NOMO-1 treated with DMSO at 0.1 percent for 48 hours (cell line): ENCODE measurements around the gene AUTS2.

Source experiments
- DNase-seq: peaks from one replicate; lab custom pipeline; 2025; ENCODE audit not compliant: unreplicated experiment; lab: John Stamatoyannopoulos, UW

The AUTS2 gene

DNA sequence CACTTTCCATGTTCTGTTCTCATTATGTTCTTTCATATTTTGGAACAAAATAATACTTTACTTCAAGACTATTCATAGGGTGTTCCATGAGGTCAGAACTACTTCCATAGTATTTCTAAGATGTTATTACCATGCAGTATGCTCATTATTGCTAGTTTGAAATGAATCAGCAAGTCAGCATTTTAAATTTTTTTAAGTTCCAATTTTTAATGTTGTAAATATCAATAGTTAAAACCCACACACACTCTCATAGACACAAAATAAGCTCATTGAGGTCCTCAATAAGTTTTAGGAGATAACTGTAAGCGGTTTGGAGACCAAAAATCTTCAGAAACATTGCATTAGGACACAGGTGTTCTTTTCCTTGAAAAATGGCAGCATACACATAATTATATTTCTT lies 550.7 kb downstream of the AUTS2 start:
- no peak for DNase-seq

DNA sequence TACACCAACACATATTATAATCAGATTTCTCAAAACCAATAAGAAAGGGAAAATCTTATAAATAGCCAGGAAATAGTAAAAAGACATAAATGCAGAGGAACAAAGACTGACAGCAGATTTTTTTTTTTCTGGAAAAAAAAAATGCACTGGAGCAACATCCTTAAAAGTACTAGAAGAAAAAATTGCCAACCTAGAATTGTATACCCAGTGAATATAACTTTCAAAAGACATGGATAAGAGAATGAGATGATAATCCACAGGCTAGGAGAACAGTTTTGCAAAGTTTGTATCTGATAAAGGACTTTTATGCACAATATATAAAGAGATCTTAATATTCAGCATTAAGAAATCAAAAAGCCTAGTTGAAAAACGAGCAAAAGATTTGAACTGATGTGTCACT lies 554.0 kb downstream of the AUTS2 start:
- DNase-seq, result no peak

DNA sequence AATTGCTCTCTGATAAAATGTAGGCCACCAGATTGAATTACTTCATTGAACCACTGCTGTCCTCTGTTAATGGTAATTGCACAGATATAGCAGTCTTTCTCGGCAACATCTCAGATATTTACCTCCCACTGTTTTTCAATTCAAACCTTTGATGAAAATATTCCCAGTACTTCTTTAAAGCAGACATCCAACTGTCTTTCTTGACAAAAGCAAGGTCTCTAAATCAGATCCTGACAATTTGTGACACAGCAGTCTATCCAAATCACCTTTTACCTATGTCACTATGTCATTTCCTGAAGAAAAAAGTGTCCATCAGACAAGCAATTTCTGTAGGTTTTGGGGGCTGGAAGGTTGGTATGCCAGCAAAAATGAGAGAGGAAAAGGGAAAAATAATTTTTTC lies 555.7 kb downstream of the AUTS2 start:
- DNase-seq, result no peak

DNA sequence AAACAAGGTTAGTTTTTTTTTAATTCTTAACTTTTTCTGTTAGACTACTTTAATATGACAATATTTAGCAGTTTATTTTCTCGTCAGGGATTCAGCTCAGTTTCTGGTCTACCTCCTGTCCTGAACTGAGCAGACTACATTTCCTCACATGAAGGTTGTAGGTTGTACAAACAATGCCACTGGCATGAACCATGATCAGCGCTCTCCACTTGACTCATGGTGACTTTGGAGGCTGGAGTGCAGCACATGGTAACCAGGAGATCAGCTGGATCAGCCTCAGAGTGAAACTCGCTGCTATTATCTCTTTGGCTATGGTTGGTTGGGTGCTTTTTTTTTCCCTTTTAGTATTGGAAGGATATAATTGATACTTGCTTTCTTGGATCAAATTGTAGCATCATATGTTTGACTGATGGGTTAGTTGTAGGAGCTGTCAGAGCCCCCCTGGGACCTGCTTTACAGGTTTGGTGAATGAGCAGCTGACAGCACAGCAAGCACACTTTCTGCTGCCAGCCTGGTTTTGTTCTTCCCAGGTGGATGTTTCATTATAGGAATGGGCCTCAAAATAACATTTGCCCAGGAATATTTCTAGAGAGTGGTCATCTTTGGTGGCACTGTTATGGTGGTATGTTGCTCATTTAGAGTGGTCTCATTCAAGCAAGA lies 556.4 kb downstream of the AUTS2 start:
- DNase-seq, result no peak

DNA sequence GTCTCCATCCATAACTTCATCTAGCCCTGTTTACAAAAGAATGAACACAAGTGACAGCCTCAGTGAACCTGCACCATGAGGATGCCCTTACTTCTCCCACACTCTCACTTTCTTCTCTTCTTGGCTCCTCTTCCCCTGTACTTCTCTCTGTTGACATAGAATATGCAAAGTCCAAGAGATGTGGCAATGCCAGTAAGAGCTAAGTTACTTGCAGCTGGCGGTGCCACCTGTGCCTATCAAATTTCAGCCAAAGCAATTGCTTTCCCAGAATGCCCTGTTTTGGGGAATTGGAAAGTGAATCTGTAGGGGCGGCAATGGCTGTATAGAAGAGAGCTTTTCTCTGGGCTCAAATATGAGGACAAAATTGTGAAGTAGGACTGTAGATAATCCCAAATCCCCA lies 557.8 kb downstream of the AUTS2 start:
- DNase-seq, result no peak

DNA sequence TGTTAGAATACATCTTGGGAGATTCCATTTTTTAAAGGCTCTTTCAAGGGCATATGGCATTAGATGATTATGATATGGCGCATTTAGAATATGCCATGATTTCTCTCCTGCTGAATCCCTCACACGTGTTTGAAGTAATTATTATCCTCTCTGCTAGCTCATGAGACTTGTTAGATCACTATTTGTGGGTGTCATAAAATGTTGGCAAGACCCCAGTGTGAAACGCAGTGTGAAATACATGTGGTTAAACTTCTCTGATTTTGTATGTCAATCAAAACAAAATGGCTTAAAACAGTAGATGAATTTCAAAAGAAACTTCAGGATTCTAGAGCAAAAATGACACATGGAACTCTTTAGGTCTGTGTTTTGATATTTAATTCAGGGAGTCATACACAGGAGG lies 560.8 kb downstream of the AUTS2 start:
- no peak for DNase-seq

DNA sequence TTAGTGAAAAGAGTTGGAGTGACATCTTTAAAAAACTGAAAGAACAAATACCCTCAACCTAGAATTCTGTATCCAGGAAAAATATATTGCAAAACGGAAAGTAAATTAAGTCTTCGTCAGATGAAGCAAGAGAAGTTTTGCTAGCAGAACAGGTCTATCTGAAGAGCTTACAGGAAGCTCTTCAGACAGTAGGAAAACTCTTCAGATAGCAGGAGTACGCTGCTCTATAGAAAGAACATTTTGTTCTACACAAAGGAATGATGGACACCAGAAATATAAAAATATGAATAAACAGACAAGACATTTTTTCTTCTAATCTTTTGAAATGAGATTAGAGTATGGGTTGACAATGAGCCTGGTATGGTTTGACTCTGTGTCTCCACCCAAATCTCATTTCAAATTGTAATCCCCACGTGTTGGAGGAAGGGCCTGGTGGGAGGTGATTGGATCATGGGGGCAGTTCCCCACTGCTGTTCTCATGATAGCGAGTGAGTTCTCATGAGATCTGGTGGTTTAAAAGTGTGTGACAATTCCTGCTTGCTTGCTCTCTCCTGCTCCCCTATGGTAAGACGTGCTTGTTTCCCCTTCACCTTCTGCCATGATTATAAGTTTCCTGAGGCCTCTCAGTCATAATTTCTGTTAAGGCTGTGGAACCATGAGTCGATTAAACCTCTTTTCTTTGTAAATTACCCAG lies 567.3 kb downstream of the AUTS2 start:
- no peak for DNase-seq

DNA sequence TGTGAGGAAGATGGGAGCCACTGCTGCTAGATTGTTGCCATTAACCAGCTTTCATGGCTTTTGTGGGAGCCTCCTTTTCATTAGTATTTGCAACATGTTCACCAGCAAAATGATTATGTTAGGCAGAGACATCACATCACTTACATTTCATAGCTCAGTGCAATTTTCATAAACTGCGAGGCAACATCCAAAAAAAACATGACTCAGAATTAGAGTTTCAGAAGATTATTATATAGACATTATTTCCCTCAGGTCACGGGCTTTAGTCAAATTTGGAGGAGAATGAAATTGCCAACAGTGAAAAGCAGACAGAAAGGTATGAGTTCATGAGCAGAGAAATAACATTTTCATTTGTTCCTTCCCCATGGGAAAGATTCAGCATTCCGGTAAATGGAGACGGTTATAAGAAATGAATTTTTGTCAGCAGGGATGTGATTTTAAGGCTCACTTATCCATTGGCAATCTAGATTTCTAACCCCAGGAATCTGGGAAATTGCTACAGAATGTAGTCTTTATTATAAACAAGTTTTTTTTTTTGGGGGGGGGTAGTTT lies 573.2 kb downstream of the AUTS2 start:
- DNase-seq, result no peak

DNA sequence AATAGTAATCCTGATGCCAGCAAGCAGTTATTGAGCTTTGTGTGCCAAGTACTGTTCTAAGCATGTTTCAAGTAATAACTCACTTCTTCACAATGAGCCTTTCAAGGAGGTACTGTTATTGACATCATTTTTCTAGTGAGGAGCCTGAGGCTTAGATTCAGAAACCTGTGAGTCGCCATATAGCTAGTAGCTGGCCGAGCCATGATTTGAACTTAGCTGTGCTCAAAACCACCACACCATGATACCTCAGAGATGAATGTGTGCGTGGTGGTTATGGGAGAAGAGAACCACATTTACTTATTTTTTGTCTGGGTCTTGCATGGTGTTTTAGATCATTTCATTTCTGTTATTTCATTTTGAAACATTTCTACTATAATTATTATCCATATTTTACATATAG lies 578.9 kb downstream of the AUTS2 start:
- DNase-seq, result no peak

DNA sequence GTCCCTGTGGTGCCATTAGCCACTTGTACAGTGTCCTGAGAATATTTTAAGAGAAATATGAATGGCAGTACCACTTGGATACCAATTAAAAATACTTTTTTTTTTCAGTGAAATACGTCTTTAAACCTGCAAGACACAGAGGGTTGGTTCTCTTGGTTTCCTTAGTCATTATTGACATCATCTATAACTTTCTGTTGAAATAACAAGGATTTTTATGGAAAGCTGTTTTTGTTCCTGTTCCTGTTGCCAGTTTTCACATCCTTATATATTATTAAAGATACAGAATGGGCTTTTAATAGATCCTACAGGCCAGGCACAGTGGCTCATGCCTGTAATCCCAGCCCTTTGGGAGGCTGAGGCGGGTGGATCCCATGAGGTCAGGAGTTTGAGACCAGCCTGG lies 579.9 kb downstream of the AUTS2 start:
- no peak for DNase-seq

DNA sequence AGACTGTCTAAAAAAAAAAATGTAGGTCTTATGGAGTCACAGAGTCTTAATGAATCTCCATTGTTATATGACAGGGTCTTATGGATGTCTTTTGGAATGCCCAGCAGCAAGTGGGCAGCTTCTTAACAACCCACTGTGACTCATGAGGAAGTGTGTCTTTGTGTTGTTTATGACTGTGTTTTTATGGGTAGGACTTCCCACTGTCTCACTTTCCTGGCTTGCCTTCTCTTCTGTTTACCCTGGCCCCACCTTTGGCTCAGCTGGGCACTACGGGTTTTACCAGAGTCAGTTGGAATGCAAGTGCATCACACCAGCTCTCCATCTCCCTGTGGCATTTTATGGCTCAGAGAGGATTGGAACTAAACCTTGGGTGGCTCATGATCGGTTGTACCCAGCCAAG lies 580.5 kb downstream of the AUTS2 start:
- DNase-seq, result no peak

DNA sequence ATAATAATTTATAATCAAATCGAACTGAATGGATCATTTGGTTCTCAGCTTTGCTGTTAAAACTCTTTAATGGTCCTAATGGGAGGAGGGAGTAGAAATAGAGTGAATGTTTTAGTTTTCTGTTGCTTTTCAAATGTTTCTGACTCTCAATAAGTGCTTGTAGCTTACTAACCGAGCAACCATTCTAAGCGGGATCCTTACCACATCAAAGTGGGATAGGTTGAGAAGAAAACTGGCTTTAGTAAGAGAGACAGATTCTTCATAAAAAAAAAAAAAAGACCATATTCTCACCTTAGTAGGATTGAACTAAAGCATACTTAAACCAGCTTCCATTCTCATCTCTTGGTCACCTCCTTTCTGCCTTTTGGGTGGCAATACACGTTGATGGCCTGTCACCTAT lies 584.2 kb downstream of the AUTS2 start:
- DNase-seq, result no peak

DNA sequence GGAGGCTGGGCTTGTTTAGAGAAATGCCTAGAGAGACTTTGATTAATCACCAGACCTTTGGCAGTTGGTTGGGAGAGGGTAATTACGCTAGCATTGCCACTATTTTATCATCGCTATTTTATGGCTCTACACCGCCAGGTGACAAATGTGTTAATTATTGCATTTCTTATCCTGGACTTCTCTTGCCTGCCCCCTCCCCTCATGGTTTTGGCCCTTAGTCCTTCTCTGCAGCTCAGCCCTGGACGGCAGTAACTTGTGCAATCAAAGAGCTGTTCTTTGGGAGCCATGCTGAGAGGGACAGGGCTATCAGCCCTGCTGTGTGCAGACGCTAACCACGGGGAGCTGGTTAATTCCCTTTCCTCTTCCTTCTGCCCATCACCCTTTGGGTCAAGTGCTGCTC lies 585.0 kb downstream of the AUTS2 start:
- DNase-seq, result no peak

DNA sequence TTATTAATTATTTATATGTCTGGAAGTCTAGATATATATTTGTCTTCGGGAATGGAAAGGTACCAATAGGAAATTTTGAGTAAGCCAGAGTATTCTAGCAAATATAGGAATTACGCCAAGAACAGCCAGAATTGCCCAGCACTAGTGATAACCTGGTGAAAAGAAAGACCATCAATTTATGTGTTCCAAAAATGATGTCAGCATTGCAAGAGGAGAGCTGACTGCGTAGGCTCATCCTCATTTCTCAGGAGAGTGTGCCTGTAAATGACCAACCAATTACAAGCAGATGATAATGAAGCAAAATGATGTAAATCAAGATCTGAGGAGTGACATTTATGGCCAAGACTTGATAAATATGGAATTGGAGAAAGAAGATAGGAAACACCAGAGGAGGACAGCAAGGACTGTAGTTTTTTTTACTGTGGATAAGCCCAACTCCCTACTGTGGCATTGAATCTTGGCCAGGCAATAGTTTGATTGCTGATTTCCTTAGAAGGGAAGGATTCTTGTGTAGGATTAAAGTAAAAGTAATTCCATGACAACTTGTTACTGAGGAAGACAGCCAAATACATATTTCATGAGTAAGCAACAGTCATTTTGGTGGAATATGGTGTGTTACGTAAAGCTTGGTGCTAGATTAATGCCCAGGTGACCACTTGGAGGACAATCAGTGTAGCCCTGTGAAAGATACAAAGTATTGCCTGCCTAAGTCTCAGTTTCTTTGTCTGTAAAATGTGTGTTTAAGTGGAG lies 590.8 kb downstream of the AUTS2 start:
- DNase-seq, result no peak

DNA sequence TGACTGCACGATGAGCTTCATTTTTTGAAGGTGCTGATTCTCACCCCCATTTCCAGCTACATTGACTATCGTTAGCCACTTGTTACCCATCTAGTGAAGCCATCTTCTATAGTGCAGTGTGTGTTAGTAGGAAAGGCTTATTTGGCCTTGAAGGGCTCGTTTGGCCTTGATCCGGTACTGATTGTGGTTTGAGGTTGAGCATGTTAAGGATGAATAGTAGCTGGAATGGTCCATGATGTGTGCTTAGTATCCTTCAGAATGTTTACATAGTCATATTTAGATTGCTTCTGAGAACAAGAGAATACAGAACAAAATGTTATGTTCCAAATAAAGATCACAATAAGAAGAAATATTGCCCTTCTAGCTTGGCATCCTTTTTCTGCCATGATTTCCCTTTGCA lies 591.5 kb downstream of the AUTS2 start:
- DNase-seq, result no peak

DNA sequence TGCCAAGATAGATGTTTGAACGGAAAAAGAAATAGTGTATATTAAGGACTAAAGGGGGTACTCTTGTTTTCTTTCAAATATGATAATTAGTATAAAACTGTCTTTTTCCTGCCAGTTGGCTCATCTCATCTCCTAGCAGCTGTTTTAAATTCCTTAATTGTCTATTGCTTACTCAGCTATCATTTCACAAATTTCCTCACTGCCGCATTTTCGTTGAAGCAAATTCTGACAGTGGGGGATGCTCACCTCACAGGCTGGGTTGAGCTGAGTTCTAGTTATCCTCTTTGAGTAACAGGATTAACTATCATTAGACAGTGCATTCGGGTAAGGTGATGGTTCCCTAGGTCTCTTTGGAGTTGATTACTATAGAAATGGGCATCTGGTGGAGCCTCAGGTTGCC lies 592.0 kb downstream of the AUTS2 start:
- no peak for DNase-seq

DNA sequence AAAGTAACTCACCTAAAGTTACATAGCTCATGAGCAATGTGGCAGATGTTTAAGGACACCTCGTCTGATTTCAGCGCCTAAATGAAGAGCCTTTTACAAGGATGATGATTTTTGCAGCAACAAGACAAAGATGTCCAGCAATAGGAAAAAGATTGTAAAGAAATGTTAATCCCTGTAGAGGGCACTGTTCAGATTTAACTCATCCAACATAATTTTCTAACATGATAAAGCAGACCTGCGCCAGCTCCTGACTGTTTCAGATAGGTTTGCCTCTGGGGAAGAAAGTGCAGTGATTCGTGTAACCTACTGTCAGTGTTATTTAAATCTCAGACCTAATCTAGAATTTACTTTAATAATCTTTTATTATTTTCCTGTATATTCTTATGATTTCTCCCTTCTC lies 595.2 kb downstream of the AUTS2 start:
- DNase-seq, result no peak

DNA sequence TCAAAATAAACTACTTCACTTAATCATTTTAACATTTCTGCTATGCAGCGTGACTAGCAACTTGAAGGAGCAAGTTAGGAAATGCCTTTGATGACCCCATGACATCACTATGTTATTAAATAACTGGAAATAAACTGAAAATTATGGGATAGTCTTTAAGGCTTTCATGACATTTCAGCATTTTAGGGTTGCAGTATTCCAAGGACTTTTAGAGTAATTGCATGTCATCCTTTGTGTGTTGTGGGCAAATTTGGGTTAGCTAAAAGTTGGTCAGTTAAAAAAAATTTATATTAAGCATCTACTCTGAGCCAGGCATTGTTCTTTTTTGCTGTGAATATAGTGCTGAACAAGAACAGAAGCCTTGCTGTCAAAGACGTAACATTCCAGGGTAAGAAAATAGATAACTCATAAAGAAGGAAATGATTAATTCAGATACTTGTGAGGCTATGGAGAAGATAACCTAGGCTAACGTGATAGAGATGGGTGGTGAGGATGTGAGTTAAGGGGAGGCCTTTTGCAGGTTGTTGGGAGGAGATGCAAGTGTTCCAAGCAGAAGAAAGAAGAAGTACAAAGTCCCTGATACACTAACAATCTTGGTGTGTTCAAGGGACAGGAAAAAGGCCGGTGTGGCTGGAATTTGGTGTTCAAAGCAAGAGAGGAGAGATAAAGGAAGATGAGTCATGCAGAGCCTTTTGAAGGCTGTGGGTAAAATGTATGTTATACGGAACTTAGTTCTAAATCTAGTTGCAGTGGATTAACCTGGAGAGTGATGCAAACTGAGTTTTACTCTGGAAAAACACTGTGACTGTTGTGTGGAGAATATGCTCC lies 610.2 kb downstream of the AUTS2 start:
- no peak for DNase-seq

DNA sequence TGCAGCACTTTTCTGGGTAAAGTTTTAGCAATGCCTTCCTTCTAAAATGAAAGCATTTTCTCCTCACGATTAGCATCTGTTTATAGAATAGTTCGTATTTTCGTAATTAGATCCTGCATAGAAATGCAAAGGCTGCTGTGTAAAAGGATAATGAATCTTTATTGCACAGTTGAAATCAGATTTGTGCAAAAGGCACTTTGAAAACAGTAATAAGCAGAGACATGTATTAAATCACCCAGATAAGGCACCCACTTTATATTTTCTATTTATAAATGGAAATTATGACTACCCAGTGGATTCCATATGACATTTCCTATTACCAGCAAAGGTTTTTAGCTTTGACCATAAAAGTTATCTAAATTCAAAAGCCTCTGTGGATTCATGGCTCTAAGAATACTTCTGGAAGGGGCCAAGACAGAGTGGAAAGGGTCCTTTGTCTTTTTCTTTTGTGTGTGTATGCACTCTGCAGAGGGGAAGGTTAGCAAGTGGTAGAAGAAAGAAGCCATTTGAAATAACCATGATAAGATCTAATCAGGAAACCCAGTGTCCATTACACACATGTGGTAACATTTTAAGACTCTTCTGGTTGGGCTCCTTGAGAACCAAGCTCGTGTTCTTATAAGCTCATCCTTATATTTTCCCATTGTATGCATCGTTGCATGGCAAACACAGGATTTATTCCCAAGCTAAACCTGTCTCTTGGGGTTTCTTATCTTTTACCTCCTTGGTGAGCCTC lies 612.1 kb downstream of the AUTS2 start:
- DNase-seq, result no peak

DNA sequence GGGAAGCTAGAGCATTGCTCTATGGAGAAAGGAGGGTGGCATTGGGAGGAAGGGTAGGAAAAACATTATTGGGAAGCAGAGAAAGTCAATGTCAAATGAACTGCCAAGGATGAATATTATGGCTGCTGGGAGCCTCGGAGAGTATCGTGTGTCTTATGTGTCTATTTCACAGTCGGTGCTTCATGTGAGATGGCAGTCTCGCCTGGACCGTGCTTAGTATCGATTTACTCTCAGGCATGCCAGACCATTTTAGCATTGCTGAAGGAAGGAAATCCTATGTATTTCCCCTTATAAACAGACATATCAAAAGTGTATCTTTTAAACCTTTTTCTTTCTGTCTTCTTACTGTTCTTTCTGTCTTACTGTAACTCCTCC lies 612.6 kb downstream of the AUTS2 start:
- no peak for DNase-seq

DNA sequence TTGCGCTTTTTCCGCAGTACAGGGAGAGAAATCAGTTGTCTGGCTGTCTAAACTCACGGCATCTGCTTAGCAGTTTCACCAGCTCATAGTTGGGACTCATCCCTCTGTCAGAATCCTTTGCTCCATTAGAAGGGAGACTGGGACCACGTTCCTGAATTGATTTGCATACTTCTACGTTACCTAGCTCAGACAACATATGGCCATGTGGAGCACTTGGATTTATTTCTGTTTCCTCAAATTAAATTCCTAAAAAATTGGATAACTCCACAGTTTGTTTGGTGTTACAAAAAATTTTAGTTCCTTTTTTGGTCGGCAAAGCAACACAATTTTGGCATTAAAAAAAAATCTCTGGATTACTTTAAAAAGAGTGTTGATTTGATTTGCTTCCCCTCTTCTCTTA lies 614.0 kb downstream of the AUTS2 start:
- DNase-seq, result no peak
